Upper lobe of left lung (tissue), 6 donors: Measurements from ENCODE around the gene ZNF70. TPM values are rescaled to one million over a fixed set of nuclear protein-coding genes. Genes with fewer than 3 reads are reported as not detected.
A peak's percentile ranks its signal among the peaks of the same experiment; 100 is the strongest.

Experiments
- ATAC-seq, 2 donors: fragments of 200-7000 bp; cut with Tn5 transposase; one replicate each; pipeline ENCODE4 v1.9.1; 2022; ENCODE audit warnings: mild to moderate bottlenecking in 2 of 2, moderate library complexity in 2 of 2; ENCODE audit not compliant: low FRiP score in 2 of 2
- DNase-seq, 2 donors: peaks; one replicate each; pipeline ENCODE4 v3.0.0-alpha.2; 2019 to 2020
- H3K27ac ChIP-seq, 4 donors: fragments of 200-600 bp; sonication (generic); one replicate each; pipeline ENCODE4 v1.5.1; 2016 to 2019
- H3K27me3 ChIP-seq, 4 donors: fragments of 200-600 bp; sonication (generic); one replicate each; pipeline ENCODE4 v1.5.1; 2017 to 2019
- H3K36me3 ChIP-seq, 4 donors: fragments of 200-600 bp; sonication (generic); one replicate each; pipeline ENCODE4 v1.5.1; 2016 to 2019
- H3K4me1 ChIP-seq, 4 donors: fragments of 200-600 bp; sonication (generic); one replicate each; pipeline ENCODE4 v1.5.1; 2018 to 2019
- H3K4me3 ChIP-seq, 4 donors: fragments of 200-600 bp; sonication (generic); one replicate each; pipeline ENCODE4 v1.5.1; 2017 to 2019; ENCODE audit warnings: mild to moderate bottlenecking in 2 of 4, moderate library complexity in 1 of 4
- H3K9me3 ChIP-seq, 4 donors: fragments of 200-600 bp; sonication (generic); one replicate each; pipeline ENCODE4 v1.5.1; 2018 to 2019
- CTCF ChIP-seq, 6 experiments: fragments of 450-650 bp in 4 of 6; fragments of 200-600 bp in 2 of 6; sonication (generic) in 2 of 6; IDR thresholded peaks; one replicate each; pipeline ENCODE4 v1.5.1; 2016 to 2019; ENCODE audit warnings: antibody characterized with exemption in 6 of 6
- EP300 ChIP-seq, 4 donors: sonication (generic); formaldehyde crosslinking; IDR thresholded peaks; one replicate each; pipeline ENCODE4 v1.5.1; 2017; ENCODE audit warnings: antibody characterized with exemption in 4 of 4, control low read depth in 2 of 4
- POLR2A ChIP-seq, 4 donors: fragments of 450-650 bp; IDR thresholded peaks; one replicate each; pipeline ENCODE4 v1.5.1; 2016 to 2017; ENCODE audit warnings: antibody characterized with exemption in 4 of 4, mild to moderate bottlenecking in 2 of 4
- POLR2AphosphoS5 ChIP-seq, 2 donors: sonication (generic); formaldehyde crosslinking; IDR thresholded peaks; one replicate each; pipeline ENCODE4 v1.5.1; 2017; ENCODE audit warnings: antibody characterized with exemption in 2 of 2
- WGBS, 2 donors: methylation state at CpG; one replicate each; pipeline ENCODE4 v1.1.5; 2017 to 2018; 5-methylcytosine and 5-hydroxymethylcytosine counted together
- total RNA-seq, 6 donors: library from RNA; depleted of rRNA in 4 of 6; stranded (reverse); fragments of >200 nt in 4 of 6; gene quantifications; one replicate each; pipeline versions ENCODE4 v1.1.0 to v1.2.1, GENCODE V29; 2016 to 2021
- donor health status: DM: no; HTN: no; CAD: no; lungs with moderate emphysema.
- donor health status: DM: no; HTN: yes; CAD: no; lungs with severe emphysema.

The ZNF70 gene
- total RNA-seq: 1 to 10 TPM; 3.0 to 9.4 (median 5.4) TPM

DNA sequence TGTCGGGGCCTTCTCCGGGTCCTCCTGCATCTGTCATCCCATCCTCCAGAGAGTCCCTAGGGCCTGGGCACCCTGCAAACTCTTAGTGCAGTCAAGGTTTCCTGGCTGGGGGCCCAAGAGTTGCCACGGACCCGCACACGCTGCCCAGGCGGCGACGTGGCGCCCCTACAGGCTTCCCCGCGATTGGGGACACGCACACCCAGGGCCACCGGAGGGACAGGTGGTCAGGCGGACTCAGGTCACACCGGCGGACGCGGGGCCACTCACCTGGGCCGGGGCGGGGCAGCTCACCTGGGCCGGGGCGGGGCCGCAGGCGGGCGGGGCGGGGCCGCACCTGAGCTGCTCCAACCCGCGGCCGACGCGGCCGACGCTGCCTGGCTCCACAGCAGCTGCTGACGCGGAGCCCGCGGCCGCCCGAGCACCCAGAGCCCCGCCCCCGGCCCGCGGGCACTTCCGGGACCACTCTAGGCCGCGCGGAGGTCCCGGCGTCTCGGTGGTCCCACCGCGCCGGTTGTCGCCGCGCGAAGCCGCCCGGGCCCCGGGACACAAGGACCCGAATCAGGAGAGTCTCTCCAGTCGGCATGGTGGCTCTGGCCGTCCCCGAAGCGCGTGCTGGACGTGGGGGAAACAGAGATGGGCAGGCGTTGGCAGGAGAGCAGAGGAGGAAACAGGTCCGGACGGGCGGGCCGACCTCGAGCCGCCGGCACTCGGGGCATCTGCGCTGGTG lies at the start of gene ZNF70:
TSS of gene ZNF70 (minus strand) at position 399 of the 727 bp plus-strand sequence. CDS start 5,972 bp downstream, outside the sequence.
- Histone ChIP-seq H3K27me3 (no peaks in the 10 kb centered on the region), H3K4me3 (peak within 1 kb of the TSS; percentile 75 to 80 (median 77)), H3K4me1 (peaks cover 0 to 18% (median 13%) of the 10 kb centered on the region in 4 donors), H3K27ac (peak within 1 kb of the TSS; percentile 90 to 94 (median 92)), H3K36me3 (no peaks in the 10 kb centered on the region), H3K9me3 (no peaks in the 10 kb centered on the region)
- DNase-seq: peak; percentile 96 to 99
- 0 to 1% methylated on average over 13 to 54 of the region's 78 CpGs for WGBS, 2 donors
- TF ChIP-seq EP300 (IDR thresholded peaks at IDR 0.05): no peak
- peak in 2 of 4 donors; percentile 76 to 78 for TF ChIP-seq POLR2A (IDR thresholded peaks at IDR 0.05)
- peak; percentile 49 to 60 for TF ChIP-seq POLR2AphosphoS5 (IDR thresholded peaks at IDR 0.05)
- TF ChIP-seq CTCF (IDR thresholded peaks at IDR 0.05): peak in 4 of 6 experiments; percentile 11 to 47 (median 16)
- peak; percentile 93 to 97 for ATAC-seq

GRCh38 chr22:23796461-23796860 lies 45.5 kb upstream of the ZNF70 start:
- no peaks in the 10 kb centered on the region for H3K4me1 ChIP-seq
- no peaks in the 10 kb centered on the region for H3K9me3 ChIP-seq
- no peaks in the 10 kb centered on the region for H3K27me3 ChIP-seq
- 78 to 87% methylated on average over 5 of the region's 5 CpGs for WGBS, 2 donors
- H3K27ac ChIP-seq: no peak overlapping the region
- H3K4me3 ChIP-seq: no peak overlapping the region
- TF ChIP-seq POLR2A (IDR thresholded peaks at IDR 0.05) (no peak), CTCF (IDR thresholded peaks at IDR 0.05) (no peak), POLR2AphosphoS5 (IDR thresholded peaks at IDR 0.05) (no peak), EP300 (IDR thresholded peaks at IDR 0.05) (no peak)
- DNase-seq (no peak), ATAC-seq (no peak)
- H3K36me3 ChIP-seq: peaks cover 13 to 91% (median 66%) of the 10 kb centered on the region in 4 donors

DNA sequence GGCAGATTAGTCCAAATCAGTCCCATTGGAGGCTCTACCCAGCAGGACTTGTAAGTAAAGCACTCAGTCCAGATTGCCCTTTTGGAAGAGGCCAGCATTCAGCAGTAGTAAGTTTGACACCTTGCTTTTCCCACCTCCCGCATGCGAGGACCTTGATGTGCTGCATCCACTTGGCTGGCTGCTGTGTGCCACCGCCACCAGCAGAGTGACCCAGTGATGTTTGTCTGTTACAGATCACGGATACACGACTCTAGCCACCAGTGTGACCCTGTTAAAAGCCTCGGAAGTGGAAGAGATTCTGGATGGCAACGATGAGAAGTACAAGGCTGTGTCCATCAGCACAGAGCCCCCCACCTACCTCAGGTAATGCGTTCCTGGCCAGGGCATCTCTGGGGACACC lies 42.4 kb upstream of the ZNF70 start:
- 92 to 95% methylated on average over 7 to 8 of the region's 8 CpGs for WGBS, 2 donors

GRCh38 chr22:23791738-23792645 lies 41.1 kb upstream of the ZNF70 start:
- H3K4me3 ChIP-seq: no peak overlapping the region
- 91% methylated on average over 14 to 25 of the region's 25 CpGs for WGBS, 2 donors
- H3K4me1 ChIP-seq: peaks cover 15 to 27% (median 17%) of the 10 kb centered on the region in 4 donors
- H3K36me3 ChIP-seq: peaks cover 0 to 52% (median 38%) of the 10 kb centered on the region in 4 donors
- no peaks in the 10 kb centered on the region for H3K27me3 ChIP-seq
- DNase-seq (no peak), ATAC-seq (no peak)
- TF ChIP-seq CTCF (IDR thresholded peaks at IDR 0.05): no peak
- no peak for TF ChIP-seq EP300 (IDR thresholded peaks at IDR 0.05)
- no peak for TF ChIP-seq POLR2A (IDR thresholded peaks at IDR 0.05)
- TF ChIP-seq POLR2AphosphoS5 (IDR thresholded peaks at IDR 0.05): no peak
- no peaks in the 10 kb centered on the region for H3K9me3 ChIP-seq
- H3K27ac ChIP-seq: no peak overlapping the region

More for the DNA sequence above, 42.4 kb upstream of the ZNF70 start:
- no peak for ATAC-seq
- Histone ChIP-seq H3K4me3 (no peak overlapping the region), H3K27ac (no peak overlapping the region), H3K27me3 (no peaks in the 10 kb centered on the region), H3K36me3 (peaks cover 0 to 60% (median 44%) of the 10 kb centered on the region in 4 donors), H3K4me1 (peaks cover 5 to 17% (median 8%) of the 10 kb centered on the region in 4 donors), H3K9me3 (no peaks in the 10 kb centered on the region)
- TF ChIP-seq POLR2AphosphoS5 (IDR thresholded peaks at IDR 0.05) (no peak), CTCF (IDR thresholded peaks at IDR 0.05) (no peak), POLR2A (IDR thresholded peaks at IDR 0.05) (no peak), EP300 (IDR thresholded peaks at IDR 0.05) (no peak)
- DNase-seq: no peak
